Stomach smooth muscle (tissue), 2 donors: ENCODE measurements around the gene LIMS4.
"Not testable (repeated sequence)": the region's sequence is repeated elsewhere in the genome, so short reads cannot be mapped to it uniquely, and the experiment has no call there.

ENCODE experiments used
- H3K27ac ChIP-seq: one replicate; pipeline ENCODE4 v1.7.0; 2013; ENCODE audit warnings: mild to moderate bottlenecking, low read length, inconsistent platforms
- H3K27me3 ChIP-seq, 2 donors: one replicate each; pipeline ENCODE4 v1.7.0; 2013; ENCODE audit warnings: low read length in 2 of 2; ENCODE audit not compliant: insufficient read depth in 2 of 2, control insufficient read depth in 1 of 2
- H3K36me3 ChIP-seq, 2 donors: one replicate each; pipeline ENCODE4 v1.7.0; 2013; ENCODE audit warnings: low read length in 2 of 2; ENCODE audit not compliant: control insufficient read depth in 2 of 2, insufficient read depth in 2 of 2
- H3K4me1 ChIP-seq: one replicate; pipeline ENCODE4 v1.7.0; 2013; ENCODE audit warnings: low read length; ENCODE audit not compliant: control insufficient read depth, insufficient read depth
- H3K4me3 ChIP-seq, 2 donors: one replicate each; pipeline ENCODE4 v1.7.0; 2013; ENCODE audit warnings: low read length in 2 of 2
- H3K9ac ChIP-seq, 2 donors: one replicate each; pipeline ENCODE4 v1.7.0; 2013; ENCODE audit warnings: low read length in 2 of 2, mild to moderate bottlenecking in 1 of 2
- H3K9me3 ChIP-seq, 2 donors: one replicate each; pipeline ENCODE4 v1.7.0; 2013; ENCODE audit warnings: low read length in 2 of 2; ENCODE audit not compliant: control insufficient read depth in 2 of 2
- donor health status: healthy.
- donor health status: Pancreatic carcinoma.

Gene LIMS4

DNA sequence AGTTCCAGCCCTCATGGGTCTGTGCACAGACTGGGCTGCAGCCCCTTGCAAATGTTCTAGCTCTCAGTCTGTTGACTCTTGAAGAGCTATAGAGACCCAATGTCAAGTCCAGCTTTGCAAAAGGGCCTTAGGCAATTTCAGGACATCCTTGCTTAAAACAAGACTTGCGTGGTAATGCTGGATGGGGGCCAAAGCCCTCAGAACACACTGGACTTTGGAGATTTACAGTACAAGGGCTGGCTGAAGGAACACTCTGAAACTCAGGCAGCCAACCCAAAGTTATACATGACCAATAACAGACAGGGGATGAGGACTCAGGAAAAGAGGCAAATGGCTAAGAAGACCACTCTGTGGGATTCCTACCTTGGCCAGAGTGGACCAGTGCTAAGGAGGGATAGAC, 68.4 kb downstream of the LIMS4 start:
- not testable (repeated sequence) for H3K27me3 ChIP-seq, H3K9me3 ChIP-seq, H3K36me3 ChIP-seq, H3K9ac ChIP-seq, H3K4me1 ChIP-seq, H3K4me3 ChIP-seq, H3K27ac ChIP-seq

DNA sequence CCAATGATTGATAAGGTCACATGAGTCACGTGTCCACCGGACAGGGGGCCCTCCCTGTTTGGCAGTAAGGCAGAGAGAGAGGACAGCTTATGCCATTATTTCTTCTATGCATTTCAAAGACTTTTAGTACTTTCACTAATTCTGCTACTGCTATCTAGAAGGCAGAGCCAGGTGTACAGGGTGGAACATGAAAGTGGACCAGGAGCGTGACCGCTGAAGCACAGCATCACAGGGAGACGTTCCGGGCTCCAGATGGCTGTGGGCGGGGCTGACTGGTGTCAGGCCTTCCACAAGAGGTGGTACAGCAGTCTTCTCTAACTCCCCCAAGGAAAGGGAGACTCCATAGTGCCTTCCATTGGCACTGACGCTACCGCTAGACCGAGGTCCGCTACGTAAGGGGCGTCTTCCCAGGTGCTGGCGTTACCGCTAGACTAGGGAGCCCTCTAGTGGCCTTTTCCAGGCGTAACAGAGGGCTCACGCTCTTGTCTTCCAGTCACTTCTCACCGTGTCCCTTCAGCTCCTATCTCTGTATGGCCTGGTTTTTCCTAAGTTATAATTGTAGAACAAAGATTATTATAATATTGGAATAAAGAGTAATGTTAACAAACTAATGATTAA, 71.5 kb downstream of the LIMS4 start:
- H3K9ac ChIP-seq: not testable (repeated sequence)

GRCh38 chr2:110399378-110399777, 73.2 kb downstream of the LIMS4 start:
- H3K9ac ChIP-seq, H3K4me1 ChIP-seq, H3K27me3 ChIP-seq, H3K9me3 ChIP-seq, H3K27ac ChIP-seq, H3K4me3 ChIP-seq, H3K36me3 ChIP-seq: not testable (repeated sequence)

More for the DNA sequence above, 71.5 kb downstream of the LIMS4 start:
- H3K27ac ChIP-seq, H3K27me3 ChIP-seq, H3K4me1 ChIP-seq, H3K9me3 ChIP-seq, H3K4me3 ChIP-seq, H3K36me3 ChIP-seq: not testable (repeated sequence)

DNA sequence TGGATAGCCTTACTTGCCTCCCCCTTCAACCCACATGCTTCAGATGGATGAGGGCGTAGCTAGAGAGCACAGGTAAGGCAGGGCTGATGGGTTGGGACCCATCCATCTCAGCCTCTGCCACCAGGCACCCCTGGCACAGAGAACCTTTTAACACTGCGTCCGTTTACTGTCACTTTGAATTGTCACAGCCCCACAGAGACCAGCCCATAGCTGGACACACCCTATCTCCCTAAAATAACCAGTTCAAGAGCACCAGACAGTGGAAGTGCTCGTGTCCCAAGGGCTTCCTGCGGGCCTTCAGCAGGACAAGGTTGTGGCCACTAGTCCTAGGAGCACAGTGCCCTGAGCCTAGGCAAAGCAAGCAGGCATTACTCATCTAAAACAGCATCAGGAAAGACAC, 76.6 kb downstream of the LIMS4 start:
- H3K27ac ChIP-seq, H3K4me1 ChIP-seq, H3K27me3 ChIP-seq, H3K9ac ChIP-seq, H3K9me3 ChIP-seq, H3K36me3 ChIP-seq, H3K4me3 ChIP-seq: not testable (repeated sequence)
